ENCODE data around the gene LHFPL6.

Gene LHFPL6

DNA sequence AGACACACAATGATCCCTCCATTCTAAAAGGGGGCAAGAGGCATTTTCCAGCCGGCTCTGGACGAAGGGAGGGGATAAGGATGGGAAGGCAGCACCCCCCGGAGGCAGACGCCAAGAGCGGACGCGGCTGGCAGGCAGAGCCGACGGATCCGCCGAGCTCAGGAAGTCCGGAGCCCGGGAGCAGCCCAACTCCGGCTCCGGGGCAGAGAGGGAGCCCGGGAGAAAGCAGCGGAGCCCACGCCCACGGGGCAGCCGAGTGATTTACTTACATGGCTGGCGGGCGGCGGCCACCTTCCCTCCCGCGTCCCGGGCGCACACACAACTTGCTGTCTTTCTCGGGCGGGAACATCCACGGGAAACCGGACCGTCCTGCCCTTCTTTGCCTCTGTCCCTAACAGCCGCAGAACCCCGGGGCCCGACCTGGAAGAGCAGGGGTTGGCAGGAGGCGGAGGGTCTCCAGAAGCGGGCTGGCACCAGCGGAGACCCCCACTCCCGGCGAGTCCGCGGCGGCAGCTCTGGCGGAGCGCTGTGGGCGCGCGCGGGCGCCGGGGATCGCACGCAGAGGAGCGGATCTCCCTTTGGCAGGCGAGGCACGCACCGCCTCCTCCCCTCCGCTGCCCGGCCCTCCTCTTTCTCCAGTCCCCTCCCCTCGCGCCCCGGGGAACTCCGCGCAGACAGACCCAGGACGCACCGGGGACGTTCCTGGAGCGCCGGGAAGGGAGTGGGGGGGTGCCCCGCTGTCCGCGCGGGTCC lies at the start of gene LHFPL6:
Gene LHFPL6, minus strand, starts transcription at position 580 of the 753 bp plus-strand sequence.
- DNase-seq, result peak; percentile 67

- no peak for DNase-seq
Measured at GRCh38 chr13:39646122-39646521, 43.1 kb upstream of the LHFPL6 start.

GRCh38 chr13:39641645-39642044 lies 38.7 kb upstream of the LHFPL6 start:
- DNase-seq, result no peak

- DNase-seq, result no peak
Measured at GRCh38 chr13:39637890-39638289, 34.9 kb upstream of the LHFPL6 start.

DNA sequence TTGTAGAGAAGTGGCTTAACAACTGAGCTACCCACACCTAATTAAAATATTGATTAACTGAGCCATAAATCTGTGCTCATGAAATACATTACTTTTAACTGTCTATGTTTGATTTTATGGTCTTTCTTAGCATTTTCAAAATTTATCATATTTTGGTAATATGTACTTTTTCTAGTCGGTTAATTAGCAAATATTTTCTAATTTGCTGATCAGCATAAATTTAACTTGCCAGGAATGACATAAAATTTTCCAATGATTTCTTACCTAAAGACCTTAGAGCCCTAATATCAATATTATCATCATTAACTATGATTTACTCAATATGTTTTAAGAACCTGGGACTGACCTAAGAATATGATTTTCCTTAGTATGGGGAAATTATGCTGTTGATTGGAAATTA lies 32.6 kb upstream of the LHFPL6 start:
- no peak for DNase-seq

GRCh38 chr13:39632994-39633393 lies 30.0 kb upstream of the LHFPL6 start:
- no peak for DNase-seq

- no peak for DNase-seq
Measured at GRCh38 chr13:39631307-39631706, 28.3 kb upstream of the LHFPL6 start.

DNA sequence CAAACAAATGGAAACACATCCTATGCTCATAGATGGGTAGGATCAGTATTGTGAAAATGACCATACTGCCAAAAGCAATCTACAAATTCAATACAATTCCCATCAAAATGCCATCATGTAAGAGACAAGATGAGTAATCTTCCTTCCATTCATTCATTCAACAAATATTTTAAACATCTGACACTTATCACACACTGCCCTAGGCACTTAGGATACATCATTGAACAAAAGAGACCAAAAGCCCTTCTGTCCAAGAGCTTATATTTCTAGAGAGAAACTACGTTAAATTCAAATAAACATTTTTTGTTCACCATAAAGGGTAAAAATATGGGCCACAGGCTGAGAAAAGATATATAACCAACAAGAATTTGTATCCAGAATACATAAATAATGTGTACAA lies 20.5 kb upstream of the LHFPL6 start:
- DNase-seq, result no peak

DNA sequence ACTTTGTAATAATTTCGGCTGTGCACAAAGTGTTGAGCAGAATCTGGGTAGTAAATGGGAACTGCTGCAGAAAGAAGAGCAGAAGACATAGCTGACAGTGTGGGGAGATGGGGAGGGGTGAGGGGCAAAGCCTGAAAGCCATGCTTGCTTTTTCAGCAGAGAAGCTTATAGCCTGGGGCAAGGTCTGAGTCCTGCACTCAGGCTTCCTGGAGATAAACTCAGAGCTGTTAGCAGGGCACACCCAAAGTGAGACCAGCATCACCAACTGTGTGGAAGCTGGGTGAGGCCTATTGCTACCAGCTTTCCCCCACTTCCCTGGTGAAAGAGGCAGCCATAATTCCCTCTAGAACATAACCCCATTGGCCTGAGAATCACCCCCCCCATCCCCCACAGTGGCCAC lies 15.6 kb upstream of the LHFPL6 start:
- no peak for DNase-seq

DNA sequence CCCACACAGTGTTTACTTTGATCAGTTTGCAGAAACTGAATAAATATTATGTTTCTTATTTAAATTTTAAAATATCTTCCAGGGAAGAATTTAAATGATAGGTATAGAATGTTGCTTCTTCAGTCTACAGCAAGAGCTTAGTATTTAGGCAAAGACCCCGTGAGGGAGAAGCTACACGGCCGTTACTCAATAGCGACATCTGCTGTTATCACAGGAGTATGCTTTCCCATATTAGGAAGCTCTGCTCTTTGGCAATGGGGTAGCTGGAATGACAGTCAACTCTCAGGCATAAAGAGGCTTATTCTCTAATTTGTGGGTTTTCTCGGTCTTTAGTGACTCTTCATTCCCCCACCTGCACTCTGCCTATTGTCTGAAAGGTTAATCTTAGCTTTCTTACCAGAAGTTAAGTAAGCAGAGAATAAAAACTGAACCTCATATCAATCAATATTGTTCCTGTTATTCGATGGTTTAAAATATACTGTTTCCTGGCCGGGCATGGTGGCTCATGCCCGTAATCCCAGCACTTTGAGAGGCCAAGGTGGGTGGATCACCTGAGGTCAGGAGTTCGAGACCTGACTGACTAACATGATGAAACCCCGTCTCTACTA lies 13.2 kb upstream of the LHFPL6 start:
- DNase-seq, result no peak

GRCh38 chr13:39612023-39612637 lies 9.1 kb upstream of the LHFPL6 start:
- DNase-seq, result no peak

- no peak for DNase-seq
Measured at GRCh38 chr13:39607876-39608275, 4.9 kb upstream of the LHFPL6 start.

- DNase-seq, result no peak
Measured at GRCh38 chr13:39605677-39606320, 2.8 kb upstream of the LHFPL6 start.

- DNase-seq, result no peak
Measured at GRCh38 chr13:39604756-39605155, 1.8 kb upstream of the LHFPL6 start.

- DNase-seq, result no peak
Measured at GRCh38 chr13:39603424-39603947, 493 bp upstream of the LHFPL6 start.

DNA sequence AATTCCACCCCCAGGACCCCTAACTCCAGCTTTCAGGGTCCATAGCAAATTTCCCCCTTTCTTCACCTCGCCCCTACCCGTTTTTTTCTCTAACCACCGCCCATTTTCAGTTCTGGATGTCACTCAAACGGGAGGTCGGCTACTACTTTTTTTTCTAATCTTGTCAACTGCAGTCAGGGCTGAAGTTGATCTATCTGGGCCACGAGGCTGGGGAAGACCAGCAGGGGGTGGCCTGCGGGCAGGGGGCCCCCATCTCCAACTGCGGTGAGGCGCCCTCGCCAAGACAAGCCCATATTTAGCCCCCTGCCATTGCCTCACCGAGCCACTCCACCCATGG lies 748 bp downstream of the LHFPL6 start:
- DNase-seq, result no peak

GRCh38 chr13:39601636-39602035 lies 1.4 kb downstream of the LHFPL6 start:
- DNase-seq, result no peak

DNA sequence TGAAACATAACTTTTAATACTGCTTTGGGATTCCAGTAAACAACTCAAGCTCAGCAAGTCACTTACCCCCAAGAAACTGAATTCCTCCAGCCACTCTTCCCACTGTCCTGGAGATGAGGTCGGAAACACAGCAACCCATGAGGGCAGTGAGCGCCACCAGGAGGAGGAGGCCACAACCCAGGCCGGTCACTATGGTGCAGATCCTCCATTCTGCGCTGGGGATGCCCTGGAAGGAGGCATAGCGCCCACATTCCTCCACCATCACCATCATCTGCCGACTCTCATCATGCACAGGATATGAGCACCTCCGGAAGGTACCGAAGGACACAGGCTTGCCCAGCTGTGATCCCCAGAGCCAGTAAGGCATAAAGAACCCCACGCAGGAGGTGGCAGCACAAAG lies 2.2 kb downstream of the LHFPL6 start:
- peak; percentile 29 for DNase-seq

DNA sequence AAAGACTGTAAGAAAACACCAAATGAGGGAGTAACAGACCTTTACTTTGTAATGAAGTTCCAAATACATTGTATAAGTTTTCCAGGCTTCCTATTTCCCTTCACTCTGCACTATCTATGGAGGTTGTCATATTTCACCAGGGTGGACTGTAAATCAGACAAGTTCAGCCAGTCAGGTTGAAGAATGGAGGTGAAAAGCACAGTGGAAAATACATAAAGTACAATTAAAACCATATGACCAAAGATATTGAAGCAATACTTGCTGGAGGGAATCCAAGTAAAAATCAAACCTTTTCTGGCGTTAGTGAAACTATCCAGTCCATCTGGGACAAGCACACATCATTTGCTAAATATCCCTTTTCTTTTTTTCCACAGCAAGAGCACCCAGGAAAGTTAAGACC lies 3.2 kb downstream of the LHFPL6 start:
- DNase-seq, result no peak

DNA sequence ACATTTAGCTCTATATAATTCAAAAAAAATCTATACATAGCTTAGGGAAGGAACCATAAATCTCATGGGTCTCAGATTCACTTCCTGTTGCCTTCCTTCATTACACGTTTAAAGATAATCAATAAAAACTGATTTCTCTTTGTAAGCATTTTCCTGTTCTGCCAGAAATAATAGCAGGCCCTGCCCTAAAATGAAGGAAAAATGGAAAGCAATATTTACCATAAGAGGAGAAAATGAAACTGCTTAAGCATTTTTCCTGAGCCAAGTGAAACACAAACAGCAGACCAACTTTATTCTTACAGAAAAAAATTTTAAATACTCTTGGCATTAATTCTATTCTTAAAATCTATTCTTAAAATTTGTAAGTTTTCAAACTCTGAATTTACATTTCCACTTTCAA lies 4.0 kb downstream of the LHFPL6 start:
- no peak for DNase-seq

GRCh38 chr13:39597838-39598237 lies 5.2 kb downstream of the LHFPL6 start:
- DNase-seq, result no peak

DNA sequence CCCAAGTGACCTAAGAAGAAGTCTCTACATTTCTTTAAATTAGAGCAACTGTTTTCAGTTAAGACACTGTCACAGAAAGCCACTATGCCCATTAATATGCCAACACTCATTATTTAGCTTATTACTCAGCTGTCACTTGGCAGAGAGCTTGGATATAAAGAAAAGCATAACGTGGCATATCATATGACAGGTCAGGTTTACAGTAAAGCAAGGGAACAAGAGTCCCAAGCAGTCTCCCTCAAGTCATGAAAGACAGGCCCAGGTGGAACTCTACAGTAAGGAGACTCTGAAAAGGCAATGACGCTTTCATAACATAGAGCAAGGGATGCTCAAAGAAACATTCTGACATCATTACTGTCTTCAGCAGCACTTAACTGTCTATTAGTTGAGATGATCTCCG lies 6.3 kb downstream of the LHFPL6 start:
- DNase-seq, result no peak

DNA sequence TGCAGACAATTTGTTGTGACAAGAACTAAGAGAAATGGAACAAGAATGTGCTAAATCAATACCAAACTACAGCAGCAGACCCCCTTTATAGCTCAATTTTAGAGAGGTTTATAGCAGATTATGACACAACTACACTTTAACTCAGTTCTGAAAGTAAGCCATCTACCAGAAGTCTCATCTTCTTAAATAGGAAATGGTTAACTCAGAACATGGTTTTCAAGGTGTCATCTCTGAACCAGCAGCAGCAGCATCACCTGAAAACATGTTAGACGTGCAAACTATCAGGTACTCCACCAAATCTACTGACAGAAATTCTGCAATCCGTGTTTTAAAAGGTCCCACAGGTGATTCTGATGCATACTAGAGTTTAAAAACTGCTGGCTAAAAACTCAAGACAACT lies 6.8 kb downstream of the LHFPL6 start:
- no peak for DNase-seq

All from 8988T (cell line).